Measurements from ENCODE around the gene NELFB. TPM values are rescaled to one million over a fixed set of nuclear protein-coding genes. Genes with fewer than 3 reads are reported as not detected.

NELFB gene
- total and polyA plus RNA-seq, 2 donors (not counting 1 experiment from before 2014, with no cell fraction given): 53.7 to 55.8 TPM

DNA sequence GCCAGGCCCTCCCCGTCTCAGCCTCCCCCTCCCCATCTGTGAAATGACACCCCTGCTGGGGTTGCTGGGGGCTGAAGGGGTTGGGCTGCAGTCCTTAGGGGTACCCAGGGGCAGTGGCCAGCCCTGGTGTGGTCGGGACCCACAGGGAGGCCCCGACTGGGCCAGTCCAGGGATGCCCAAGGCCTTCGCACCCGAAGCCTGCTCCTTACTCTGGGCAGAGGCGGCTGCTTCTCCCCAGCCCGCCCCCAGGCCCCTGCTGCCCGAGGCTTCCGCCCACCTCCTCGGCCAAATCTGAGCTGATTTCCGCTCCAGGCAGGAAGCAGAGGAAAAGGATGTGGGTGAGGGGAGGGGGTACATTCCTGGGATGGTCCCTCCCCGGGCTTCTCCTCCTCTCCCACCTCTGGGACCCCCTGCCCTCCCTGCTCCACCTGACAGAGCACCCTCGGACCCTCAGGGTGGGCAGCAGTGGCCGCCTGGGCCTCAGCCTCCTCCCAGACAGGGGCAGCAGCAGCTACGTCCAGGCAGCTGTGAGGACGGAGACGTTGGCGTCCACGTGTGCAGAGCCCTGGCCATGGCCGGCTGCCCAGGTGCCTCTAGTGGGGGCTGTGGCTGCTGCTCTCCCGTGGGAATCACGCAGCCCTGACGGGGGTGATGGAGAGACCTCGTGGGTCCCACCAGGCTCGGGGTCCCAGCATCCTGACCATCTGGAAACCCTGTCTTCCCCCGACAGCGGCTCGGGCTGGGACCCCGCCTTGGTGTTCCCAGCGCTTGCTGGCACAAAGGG is 51.1 kb downstream of the NELFB start:
- Histone ChIP-seq H4K20me1 (ENCODE audit: control insufficient read depth, insufficient read depth, low read length, poor library complexity, severe bottlenecking) (no peaks in the 10 kb centered on the region), H2AFZ (ENCODE audit: insufficient read depth, low read depth, low read length, poor library complexity, severe bottlenecking) (no peak overlapping the region), H3K36me3 (replicated peaks in 1 of 2; ENCODE audit: control extremely low read depth in 1 of 2, control insufficient read depth in 1 of 2, extremely low read depth in 1 of 2, insufficient read depth in 2 of 2, low read length in 1 of 2) (no peaks in the 10 kb centered on the region), H3K27ac (ENCODE audit: low read length in 2 of 2) (no peak overlapping the region), H3K79me2 (ENCODE audit: control insufficient read depth, insufficient read depth, low read length) (no peaks in the 10 kb centered on the region), H3K4me1 (ENCODE audit: control insufficient read depth in 2 of 2, insufficient read depth in 2 of 2, low read length in 2 of 2) (peaks cover 31 to 42% of the 10 kb centered on the region in 2 donors), H3K4me2 (replicated peaks; ENCODE audit: low read depth, low read length, poor library complexity, severe bottlenecking) (peak overlapping the region; percentile 49), H3K27me3 (replicated peaks in 1 of 4; ENCODE audit: control extremely low read depth in 1 of 4, control insufficient read depth in 3 of 4, insufficient read depth in 4 of 4, low read length in 3 of 4) (peaks cover 0 to 35% (median 11%) of the 10 kb centered on the region in 4 experiments), H3K9me3 (ENCODE audit: control extremely low read depth in 1 of 3, control insufficient read depth in 2 of 3, insufficient read depth in 1 of 3, low read length in 2 of 3) (peaks cover 0 to 12% (median 0%) of the 10 kb centered on the region in 3 donors), H3K9ac (ENCODE audit: low read length) (no peak overlapping the region), H3K4me3 (ENCODE audit: control extremely low read depth in 1 of 5, extremely low read depth in 1 of 5, insufficient read depth in 1 of 5, low read depth in 2 of 5, low read length in 4 of 5) (no peak overlapping the region)
- CTCF ChIA-PET: interaction anchor here (1.5 kb wide), 1 partner anchor 15 kb away, joined by 4 read pairs; no protein-coding TSS in a partner anchor
- H3K27me3 Mint-ChIP-seq: no peaks in the 10 kb centered on the region
- no peak overlapping the region for H3K27ac Mint-ChIP-seq
- WGBS (ENCODE audit: insufficient coverage): 22% methylated on average over 25 of the region's 30 CpGs
- intact Hi-C loops (cut with micrococcal nuclease): no loop called here
- H3K4me3 Mint-ChIP-seq: no peak overlapping the region
- DNase-seq (no peak), ATAC-seq (ENCODE audit: low read depth) (no peak)
- H3K4me1 Mint-ChIP-seq: peaks cover 15% of the 10 kb centered on the region
- no peak for TF ChIP-seq EZH2 (IDR thresholded peaks at IDR 0.05; ENCODE audit: borderline replicate concordance, insufficient read depth, low read depth, low read length, poor library complexity, severe bottlenecking)
- TF ChIP-seq, protein P1, sequence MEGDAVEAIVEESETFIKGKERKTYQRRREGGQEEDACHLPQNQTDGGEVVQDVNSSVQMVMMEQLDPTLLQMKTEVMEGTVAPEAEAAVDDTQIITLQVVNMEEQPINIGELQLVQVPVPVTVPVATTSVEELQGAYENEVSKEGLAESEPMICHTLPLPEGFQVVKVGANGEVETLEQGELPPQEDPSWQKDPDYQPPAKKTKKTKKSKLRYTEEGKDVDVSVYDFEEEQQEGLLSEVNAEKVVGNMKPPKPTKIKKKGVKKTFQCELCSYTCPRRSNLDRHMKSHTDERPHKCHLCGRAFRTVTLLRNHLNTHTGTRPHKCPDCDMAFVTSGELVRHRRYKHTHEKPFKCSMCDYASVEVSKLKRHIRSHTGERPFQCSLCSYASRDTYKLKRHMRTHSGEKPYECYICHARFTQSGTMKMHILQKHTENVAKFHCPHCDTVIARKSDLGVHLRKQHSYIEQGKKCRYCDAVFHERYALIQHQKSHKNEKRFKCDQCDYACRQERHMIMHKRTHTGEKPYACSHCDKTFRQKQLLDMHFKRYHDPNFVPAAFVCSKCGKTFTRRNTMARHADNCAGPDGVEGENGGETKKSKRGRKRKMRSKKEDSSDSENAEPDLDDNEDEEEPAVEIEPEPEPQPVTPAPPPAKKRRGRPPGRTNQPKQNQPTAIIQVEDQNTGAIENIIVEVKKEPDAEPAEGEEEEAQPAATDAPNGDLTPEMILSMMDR (IDR thresholded peaks at IDR 0.05): no peak
- POLR2A ChIA-PET: interaction anchor here (0.5 kb wide), 1 partner anchor 33 kb away, joined by 3 read pairs; no protein-coding TSS in a partner anchor
- H3K9me3 Mint-ChIP-seq (ENCODE audit: insufficient read depth): no peaks in the 10 kb centered on the region

DNA sequence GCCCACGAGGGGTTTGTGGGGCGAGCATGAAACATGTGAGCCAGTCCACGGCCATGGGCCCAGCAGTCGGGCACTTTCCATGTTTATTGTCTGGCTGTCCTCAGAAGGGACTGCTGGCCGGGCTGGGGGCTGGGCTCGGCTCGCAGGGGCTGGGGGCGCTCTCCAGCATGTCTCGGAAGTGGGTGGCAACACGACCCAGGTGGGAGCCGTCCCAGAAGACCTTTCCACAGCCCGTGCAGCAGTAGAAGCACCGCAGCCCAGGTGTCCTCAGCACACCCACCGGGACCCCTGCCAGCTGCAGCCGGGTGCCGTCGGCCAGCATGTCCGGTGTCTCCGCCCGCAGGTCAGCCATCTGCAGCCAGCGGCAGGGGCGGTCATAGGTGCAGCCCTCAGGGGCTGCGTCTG is 51.7 kb downstream of the NELFB start:
- Histone ChIP-seq H3K36me3 (replicated peaks in 1 of 2; ENCODE audit: control extremely low read depth in 1 of 2, control insufficient read depth in 1 of 2, extremely low read depth in 1 of 2, insufficient read depth in 2 of 2, low read length in 1 of 2) (no peaks in the 10 kb centered on the region), H3K9ac (ENCODE audit: low read length) (no peak overlapping the region), H3K27me3 (replicated peaks in 1 of 4; ENCODE audit: control extremely low read depth in 1 of 4, control insufficient read depth in 3 of 4, insufficient read depth in 4 of 4, low read length in 3 of 4) (peaks cover 0 to 33% (median 11%) of the 10 kb centered on the region in 4 experiments), H3K4me2 (replicated peaks; ENCODE audit: low read depth, low read length, poor library complexity, severe bottlenecking) (peak overlapping the region; percentile 49), H4K20me1 (ENCODE audit: control insufficient read depth, insufficient read depth, low read length, poor library complexity, severe bottlenecking) (no peaks in the 10 kb centered on the region), H3K79me2 (ENCODE audit: control insufficient read depth, insufficient read depth, low read length) (no peaks in the 10 kb centered on the region), H3K4me1 (ENCODE audit: control insufficient read depth in 2 of 2, insufficient read depth in 2 of 2, low read length in 2 of 2) (peaks cover 27 to 38% of the 10 kb centered on the region in 2 donors), H3K9me3 (ENCODE audit: control extremely low read depth in 1 of 3, control insufficient read depth in 2 of 3, insufficient read depth in 1 of 3, low read length in 2 of 3) (peaks cover 0 to 9% (median 0%) of the 10 kb centered on the region in 3 donors), H3K4me3 (ENCODE audit: control extremely low read depth in 1 of 5, extremely low read depth in 1 of 5, insufficient read depth in 1 of 5, low read depth in 2 of 5, low read length in 4 of 5) (no peak overlapping the region), H3K27ac (ENCODE audit: low read length in 2 of 2) (no peak overlapping the region), H2AFZ (ENCODE audit: insufficient read depth, low read depth, low read length, poor library complexity, severe bottlenecking) (no peak overlapping the region)
- peaks cover 13% of the 10 kb centered on the region for H3K4me1 Mint-ChIP-seq
- no peaks in the 10 kb centered on the region for H3K27me3 Mint-ChIP-seq
- ATAC-seq (ENCODE audit: low read depth) (no peak), DNase-seq (no peak)
- no peak overlapping the region for H3K27ac Mint-ChIP-seq
- no peaks in the 10 kb centered on the region for H3K9me3 Mint-ChIP-seq (ENCODE audit: insufficient read depth)
- CTCF ChIA-PET: no interaction called here
- no peak overlapping the region for H3K4me3 Mint-ChIP-seq
- POLR2A ChIA-PET: no interaction called here
- intact Hi-C loops (cut with micrococcal nuclease): no loop called here
- TF ChIP-seq EZH2 (IDR thresholded peaks at IDR 0.05; ENCODE audit: borderline replicate concordance, insufficient read depth, low read depth, low read length, poor library complexity, severe bottlenecking): no peak
- TF ChIP-seq, protein P1 (IDR thresholded peaks at IDR 0.05): no peak
- 38% methylated on average over 23 of the region's 23 CpGs for WGBS (ENCODE audit: insufficient coverage)

Measured in B cell (primary cell).